HS-5 (cell line): ENCODE measurements around the gene TSN.
A peak's percentile ranks its signal among the peaks of the same experiment; 100 is the strongest.
"Not testable (repeated sequence)": the region's sequence is repeated elsewhere in the genome, so short reads cannot be mapped to it uniquely, and the experiment has no call there.

Source experiments
- DNase-seq: peaks from one replicate; pipeline ENCODE4 v3.0.0-alpha.2; 2012; ENCODE audit warnings: low read depth

TSN gene

DNA sequence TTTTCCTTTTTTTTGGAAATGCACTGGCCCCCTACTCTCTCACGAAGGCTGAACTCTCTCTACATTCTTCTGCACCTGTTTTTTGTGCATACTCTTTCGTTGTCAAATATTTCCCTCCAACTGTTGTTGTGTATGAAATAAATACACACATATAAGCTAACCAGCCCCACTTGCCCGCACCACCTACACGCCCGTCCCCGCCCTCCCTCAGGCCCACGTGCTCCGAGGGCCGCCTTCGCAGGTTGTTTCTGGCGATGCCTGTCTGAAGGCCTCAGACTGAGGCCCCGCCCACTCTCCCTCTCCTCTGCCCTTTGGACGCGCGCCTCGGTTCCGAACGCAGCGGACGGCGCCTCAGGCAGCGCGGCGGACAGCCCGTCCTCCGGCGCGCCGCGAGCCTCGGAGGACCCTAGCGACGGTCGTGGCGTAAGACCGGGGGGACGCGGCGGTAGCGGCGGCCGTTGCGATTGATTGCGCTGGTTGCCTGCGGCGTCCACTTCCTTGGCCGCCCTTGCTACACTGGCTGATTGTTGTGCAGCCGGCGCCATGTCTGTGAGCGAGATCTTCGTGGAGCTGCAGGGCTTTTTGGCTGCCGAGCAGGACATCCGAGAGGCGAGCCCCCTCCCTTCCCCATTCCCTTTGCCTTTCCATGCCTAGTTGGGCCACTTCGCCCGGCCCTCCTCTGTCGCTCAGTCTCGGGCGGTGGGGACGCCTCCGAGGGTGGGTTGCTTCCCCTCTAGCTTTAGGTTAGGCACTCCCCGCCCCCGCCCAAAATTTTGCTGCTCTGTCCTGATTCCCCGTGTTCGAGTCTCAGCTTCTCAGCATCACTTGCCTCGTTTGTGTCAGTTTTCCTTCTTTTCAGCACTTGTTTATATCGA is at the start of gene TSN:
Gene TSN (plus strand): TSS at position 415 of the 875 bp plus-strand sequence. CDS start 129 bp downstream, at position 544.
- peak; percentile 89 for DNase-seq

DNA sequence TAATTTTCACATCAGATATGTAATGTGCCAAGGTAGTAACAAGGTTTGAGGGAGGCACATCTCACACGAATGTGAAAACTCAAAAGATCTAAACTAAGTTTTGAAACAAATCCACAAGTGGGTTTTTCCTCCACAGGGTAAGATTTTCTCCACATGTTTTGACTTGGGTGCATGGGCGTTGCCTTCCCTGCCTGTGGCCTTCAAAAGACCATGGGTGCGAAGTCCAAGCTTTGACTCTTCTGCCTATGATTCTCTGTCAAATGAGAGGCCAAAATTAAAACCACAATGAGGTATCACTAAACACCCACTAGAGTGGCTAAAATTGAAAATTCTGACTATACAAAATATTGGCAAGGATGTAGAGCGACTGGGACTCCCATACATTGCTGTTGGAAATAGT is 49.5 kb upstream of the TSN start:
- DNase-seq, result no peak

DNA sequence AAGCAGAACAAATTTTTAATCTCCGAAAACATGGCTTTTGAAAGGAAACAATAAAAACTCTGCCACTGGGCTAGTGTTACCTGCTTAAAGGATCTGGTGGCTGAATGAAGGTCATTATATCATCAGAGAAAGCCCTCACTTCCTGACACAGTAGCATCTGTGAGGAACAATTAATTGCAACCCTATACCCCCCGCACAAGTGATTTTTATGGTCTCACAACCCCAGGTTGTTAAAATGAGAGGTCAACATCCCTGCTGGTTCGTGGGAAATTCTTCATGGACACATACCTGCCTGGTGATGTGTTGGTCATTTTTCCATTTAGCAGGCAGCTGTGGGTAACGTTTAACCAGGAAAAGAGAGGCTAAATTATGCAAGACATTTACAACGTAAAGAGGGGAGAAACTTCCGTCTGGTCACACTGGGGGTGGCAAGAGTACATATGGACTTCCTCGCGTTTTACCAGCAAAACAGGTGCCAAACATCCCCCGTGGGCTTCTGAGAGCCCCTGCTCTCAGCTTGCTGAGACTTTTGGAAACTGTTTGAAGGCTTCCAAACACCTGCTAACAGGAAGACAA is 48.0 kb upstream of the TSN start:
- DNase-seq, result no peak

DNA sequence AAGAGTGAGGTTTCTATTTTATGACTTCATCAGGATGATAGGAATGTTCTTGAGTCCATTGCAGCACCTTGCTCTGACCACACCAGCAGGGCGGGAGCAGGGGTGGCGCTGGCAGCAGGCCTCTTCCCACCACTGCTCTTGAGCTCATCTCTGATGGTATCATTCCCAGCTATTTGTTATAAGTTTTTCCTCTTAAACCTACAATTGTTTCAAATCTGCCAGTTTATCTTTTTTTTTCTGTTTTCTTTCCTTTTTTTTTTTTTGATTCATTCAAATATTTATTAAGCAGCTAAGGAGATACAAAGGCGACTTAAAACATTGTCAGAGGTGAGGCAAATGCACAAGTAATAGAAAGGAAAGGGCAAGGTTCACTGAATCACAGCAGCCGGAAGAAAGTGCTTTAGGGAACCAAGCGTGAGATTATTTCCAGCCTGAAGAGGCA is 47.5 kb upstream of the TSN start:
- no peak for DNase-seq

DNA sequence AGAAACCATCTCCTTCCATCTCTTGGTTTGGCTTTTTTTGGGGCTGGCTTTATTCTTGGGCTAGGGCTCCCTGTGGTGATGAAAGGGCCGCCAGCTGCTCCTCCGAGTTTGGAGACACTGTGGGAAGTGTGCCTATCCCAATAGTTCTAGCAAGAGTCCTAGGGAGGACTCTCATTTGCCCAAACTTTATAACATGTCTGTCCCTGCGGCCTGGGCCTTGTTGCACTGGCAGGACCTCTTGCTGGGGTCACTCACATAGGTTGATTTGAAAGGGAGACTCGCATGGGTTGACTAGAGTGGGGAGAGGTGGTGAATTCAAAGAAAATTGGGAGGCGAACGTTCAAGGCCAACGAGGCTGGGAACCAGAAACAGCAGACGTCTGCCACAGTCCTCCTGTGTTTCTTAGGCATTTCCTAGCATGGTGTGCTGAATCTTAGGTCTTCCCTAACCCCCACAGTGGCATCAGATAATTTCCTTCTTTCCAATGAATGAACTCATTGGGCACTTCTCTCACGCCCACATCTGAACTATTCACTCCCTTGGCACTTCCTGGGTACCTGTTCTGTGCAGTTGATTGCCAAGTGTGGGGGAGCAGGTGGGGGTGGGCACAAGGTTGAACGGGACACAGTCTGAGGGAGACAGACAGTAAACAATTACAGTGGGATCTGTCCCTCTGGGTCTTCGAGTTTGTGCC is 45.5 kb upstream of the TSN start:
- no peak for DNase-seq

DNA sequence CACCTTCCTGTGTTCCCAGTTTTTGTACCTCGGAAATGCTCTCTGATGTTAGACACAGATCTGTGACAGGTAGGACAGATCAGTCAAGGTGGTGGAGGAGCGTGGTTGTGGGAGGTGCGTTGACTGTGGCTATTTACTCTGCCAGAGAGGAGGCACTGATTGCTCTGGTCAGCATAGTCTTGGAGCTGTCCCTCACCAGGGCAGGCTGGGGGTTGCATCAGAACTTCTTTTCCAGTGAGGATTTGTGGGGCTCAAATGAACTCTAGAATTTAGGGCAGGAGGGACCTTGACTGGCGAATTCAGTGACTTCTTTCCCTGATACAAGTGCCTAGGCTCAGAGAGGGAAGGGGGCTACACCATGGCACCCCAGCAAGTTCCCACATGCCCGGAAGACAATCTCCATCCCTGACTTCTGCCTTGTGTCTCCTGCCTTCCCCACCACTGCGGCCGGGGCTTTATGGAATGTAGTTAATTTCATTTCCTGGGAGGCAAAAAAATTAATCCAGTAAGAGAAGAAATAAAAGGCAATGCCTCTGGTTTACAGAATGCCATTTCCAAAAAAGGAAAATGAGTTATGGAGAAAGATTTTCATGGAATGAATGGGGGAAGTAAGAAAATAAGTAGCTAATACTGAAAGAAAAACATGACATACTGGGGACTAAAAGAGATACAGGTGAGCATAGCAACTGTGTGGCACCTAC is 44.8 kb upstream of the TSN start:
- no peak for DNase-seq

DNA sequence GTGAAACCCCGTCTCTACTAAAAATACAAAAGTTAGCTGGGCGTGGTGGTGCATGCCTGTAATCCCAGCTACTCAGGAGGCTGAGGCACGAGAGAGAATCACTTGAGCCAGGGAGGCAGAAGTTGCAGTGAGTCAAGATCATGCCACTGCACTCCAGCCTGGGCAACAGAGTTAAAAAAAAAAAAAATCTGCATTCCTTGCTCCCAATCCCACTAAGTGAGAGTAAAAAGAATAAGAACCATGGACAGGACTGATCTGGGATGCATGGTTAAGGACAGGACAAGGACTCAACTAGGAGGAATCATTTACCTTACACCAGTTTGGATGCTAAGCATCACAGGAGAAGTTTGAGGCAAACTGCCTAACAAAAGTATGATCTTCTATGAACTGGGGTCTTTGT is 44.0 kb upstream of the TSN start:
- not testable (repeated sequence) for DNase-seq

DNA sequence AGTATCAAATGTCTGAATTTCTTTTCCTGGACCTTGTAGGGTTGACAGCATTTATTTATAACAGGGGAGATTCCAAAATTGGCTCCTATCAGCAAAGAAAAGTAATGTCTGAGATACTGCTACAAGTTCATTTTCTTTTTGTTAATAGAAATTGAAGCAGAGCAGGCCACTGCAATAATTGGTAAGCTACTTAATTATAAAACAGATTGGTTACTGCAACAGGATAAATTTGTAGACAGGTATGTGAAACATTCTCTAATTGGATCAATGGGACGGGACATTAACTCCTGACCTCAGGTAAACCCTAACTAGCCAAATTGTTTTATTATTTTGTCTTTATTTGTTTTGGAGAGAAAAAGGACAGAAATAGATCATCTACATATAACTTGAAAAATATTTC is 39.3 kb upstream of the TSN start:
- DNase-seq, result no peak

DNA sequence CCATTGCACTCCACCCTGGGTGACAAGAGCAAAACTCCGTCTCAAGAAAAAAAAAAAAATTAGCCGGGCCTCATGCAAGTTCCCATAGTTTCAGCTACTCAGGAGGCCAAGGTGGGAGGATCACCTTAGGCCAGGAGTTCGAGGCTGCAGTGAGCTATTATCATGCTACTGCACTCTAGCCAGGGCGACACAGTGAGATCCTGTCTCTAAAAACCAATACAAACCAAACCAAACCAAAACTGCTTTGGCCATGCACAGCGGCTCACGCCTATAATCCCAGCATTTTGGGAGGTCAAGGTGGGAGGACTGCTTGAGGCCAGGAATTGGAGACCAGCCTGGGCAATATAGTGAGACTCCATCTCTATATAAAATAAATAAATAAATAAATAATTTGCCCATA is 37.9 kb upstream of the TSN start:
- no peak for DNase-seq

DNA sequence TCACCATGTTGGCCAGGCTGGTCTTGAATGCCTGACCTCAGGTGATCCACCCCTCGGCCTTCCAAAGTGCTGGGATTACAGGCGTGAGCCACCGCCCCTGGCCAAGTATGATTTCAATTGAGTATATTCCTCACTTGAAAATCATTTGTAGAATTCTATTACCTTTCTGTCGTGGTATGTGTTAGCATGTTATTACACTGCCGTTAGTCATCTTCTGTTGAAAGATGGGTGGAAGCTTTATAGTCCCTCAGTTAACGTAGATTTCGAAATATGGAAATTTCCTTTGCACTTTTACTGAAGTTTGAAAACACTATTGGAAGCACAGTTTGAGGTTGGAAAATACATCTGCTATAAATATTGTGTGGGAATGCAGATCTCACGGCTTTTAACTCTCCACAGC is 33.5 kb upstream of the TSN start:
- peak; percentile 96 for DNase-seq

DNA sequence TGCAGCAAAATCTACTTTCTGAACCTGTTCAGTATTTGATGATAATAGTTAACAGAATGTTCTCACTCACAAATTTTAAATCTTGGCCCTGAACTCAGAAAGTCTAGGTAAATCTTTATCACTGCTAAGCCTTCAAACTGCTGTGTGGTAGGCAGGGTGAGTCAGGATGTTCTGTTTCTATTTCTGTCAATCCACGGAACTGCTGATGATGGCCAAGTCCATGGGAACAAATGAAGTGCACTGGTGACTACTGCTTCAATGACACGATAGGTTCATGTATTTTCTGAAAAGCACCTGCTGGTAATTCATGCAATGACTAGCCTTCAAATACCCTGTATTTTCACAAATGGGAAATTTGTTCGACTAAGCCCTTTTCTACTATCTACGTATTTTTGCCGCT is 33.0 kb upstream of the TSN start:
- DNase-seq, result no peak

DNA sequence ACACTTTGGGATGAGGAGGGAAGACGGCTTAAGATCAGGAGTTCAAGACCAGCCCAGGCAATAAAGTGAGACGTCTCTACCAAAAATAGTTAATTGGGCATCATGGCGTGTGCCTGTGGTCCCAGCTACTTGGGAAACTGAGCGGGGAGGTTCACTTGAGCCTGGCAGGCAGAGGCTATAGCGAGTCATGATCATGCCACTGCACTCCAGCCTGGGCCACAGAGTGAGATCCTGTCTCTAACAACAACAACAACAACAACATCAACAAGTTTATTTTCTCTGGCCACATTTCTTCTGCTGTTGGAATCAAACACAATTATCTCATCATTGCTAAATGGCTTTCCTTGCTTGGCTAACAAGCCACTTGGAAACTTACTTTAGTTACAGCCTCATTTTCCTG is 32.1 kb upstream of the TSN start:
- DNase-seq, result no peak

DNA sequence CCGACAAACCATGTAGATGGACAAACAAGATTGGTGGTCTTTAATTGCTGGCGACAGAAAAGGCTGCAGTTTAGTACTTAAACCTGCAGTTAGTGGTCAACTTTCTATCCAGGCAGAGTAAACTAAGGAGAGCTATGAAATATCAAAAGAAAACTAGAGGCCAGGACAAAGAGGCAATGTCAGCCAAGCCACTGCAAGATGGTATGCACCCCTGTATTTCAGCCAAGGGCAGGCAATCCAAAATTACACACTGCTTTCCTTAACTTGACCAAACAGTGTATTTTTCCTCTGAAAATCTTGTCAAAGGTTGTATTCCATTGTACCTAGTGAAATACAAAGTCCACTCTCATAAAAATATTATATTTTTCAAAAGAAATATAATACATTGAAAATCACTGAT is 28.1 kb upstream of the TSN start:
- DNase-seq, result no peak

DNA sequence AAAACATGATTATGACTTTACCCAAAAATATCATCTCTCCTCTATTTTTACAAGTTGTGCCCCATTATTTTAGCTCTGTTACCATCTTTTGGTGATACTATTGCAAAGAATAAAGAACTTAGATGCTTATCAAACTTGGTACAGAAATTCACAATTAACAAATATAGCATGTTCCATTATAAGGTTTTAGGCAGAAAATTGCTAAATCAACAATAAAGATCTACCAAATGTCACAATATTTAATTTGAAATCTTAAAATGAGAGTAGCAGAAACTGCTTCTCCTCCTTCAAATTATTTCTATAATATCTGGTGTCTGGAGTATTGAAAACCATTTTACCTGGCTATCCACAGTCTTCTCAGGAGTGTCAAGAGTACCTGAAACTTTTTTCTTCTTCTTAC is 27.5 kb upstream of the TSN start:
- no peak for DNase-seq

DNA sequence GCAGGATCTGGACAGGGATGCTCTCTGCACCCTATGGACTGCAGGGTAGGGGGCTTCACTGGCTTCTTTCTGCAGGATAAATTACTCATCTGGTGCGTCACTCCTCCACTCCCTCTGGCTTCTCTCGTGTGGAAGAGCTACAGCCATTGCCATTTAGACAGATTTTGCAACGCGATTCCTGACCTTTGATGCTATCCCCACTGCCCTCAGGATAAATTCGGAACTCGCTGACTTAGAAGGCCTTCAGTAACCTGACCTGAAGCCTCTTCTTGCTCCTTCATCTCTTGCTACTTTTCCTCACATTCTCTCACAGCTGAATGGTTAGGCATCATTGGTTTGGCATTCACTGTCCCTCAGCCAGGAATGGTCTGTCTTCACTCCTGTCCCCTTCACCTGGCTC is 24.1 kb upstream of the TSN start:
- DNase-seq, result no peak

DNA sequence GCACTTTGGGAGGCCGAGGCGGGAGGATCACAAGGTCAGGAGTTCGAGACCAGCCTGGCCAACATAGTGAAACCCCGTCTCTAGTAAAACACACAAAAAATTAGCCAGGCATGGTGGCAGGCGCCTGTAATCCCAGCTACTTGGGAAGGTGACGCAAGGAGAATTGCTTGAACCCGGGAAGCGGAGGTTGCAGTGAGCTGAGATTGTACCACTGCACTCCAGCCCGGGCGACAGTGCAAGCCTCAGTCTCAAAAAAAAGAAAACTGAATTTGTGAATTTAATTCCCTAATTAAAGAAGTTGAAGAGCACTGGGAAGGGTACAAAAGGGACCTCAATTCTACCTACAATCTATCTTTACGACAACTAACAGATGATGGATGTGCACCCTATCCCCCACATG is 20.9 kb upstream of the TSN start:
- not testable (repeated sequence) for DNase-seq

DNA sequence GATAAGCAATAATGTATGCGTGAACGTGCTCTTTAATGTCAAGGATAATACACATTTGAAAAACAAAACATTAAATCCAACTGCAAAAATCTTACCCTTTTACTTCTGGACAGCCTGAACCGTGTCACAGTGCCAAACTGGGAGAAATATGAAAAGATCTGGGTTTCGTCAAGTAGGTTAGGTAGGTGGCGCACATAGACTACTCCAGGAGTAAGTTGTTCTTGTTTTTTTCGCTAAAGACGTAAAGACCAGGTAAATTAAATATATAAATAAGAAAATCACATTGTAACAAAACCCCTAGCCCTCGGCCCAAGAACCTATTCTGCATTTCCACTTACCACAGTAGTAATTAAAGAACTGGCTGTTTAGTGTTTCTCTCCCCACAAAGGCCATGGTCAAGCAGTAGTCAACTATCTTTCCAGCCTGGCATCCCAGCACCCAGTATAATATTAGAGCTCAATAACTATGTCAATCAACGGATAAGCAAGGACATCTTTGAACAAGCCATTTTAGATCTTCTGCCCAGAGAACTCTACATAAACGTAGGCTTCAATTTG is 19.9 kb upstream of the TSN start:
- no peak for DNase-seq

DNA sequence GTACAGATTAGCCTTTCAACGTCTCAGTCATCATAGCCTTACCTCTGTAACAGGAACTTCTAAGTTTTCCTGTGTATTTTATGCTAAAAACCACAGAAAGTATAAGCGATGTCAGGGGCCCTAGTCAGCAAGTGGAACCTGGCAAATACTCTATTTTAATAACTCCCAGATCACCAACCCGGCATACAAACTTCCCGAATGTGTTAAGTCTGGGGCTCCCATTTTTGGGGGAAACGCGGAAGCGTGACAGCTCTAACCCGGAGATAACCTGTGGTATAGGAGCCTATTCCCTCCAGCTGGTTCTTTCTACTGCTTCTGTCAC is 19.4 kb upstream of the TSN start:
- no peak for DNase-seq

DNA sequence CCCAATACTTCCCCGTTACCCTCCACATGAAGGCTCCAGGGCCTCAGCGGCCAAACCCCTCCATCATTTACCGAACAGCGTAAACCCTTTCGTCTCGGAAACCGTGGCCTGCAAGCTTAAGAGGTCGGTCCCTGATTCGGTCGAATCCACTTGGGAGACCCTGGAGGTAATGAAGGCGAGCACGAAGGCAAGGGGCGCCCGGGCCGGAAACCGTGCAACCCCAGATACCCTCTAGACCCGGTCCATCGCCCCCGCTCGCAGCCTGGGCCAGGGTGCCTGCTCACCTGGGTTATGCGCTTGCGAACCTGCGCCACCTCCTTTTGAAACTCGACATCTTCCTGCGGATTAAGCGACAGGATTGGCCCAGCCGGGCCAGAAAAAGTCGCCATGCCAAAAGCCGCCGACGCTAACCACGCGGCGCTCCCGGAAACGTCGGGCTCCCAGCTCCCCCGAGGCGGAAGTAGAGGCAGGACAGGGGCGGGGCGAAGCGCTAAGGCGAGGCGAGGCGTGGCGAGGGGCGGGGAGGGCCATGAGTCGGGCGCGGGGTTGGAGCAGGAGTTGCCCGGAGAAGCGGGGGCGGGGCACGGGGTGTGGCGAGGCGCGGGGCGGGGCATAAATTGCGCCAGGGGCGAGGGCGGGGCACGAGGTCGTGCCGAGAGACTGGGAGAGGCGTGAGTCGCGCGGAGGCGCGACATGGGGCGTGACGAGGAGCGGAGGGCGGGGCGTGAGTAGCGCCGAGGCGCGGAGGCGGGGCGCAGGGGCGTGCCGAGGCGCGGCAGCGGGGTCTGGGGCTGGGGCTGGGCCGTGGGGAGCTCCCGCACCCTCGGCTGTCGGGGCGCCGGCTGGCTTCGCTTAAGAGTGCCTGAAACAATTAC is 18.8 kb upstream of the TSN start, which contains the start of gene NIFK:
Gene NIFK (minus strand): TSS at position 414 of the 875 bp plus-strand sequence. CDS start 25 bp downstream, at position 389.
- DNase-seq, result peak; percentile 85

DNA sequence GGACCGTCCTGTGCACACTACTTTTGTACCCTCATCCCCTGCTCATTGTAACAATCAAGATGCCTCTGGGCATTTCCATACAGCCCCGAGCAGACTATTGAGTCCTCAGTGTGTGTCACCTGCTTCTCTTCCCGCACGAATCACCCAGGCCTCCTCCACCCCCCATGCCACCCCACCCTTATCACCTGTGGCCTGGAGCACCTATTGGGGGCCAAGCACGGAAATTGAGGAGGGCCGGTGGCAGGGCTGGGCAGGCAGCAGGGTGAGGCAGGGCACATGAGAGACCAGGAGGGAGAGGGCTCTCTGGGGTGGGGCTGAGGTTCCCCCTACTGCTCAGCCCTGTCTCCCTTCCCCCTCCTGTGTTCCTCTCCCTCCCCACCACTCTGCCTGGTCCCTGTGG is 14.5 kb upstream of the TSN start:
- no peak for DNase-seq

DNA sequence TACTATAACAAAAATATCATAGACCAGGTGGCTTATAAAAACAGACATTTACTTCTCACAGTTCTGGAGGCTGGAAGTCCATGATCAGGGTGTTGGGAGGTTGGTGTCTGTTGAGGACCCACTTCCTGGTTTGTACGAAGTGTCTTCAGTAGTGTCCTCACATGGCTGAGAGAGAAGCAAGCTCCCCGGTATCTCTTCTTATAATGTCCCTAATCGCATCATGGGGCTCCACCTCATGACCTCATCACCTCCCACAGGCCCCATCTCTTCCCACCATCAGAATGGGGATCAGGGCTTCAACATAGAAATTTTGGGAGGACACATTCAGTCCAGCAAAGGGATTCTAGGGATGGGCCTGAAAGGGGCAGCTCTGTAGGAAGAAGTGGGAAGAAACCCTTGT is 14.0 kb upstream of the TSN start:
- DNase-seq, result no peak
